Activated naive CD4-positive, alpha-beta T cell (primary cell): ENCODE data around the gene DAGLA.
A peak's percentile ranks its signal among the peaks of the same experiment; 100 is the strongest.

Experiments used
- DNase-seq, 4 experiments: peaks; one replicate each; lab custom pipeline; 2025; lab: John Stamatoyannopoulos, UW

The DAGLA gene

GRCh38 chr11:61730240-61730994, 50.2 kb downstream of the DAGLA start:
- DNase-seq = no peak

GRCh38 chr11:61731211-61731951, 51.2 kb downstream of the DAGLA start:
- no peak for DNase-seq

GRCh38 chr11:61731952-61732675, 51.9 kb downstream of the DAGLA start:
- DNase-seq = no peak

GRCh38 chr11:61732705-61733104, 52.5 kb downstream of the DAGLA start:
- DNase-seq = no peak

GRCh38 chr11:61733120-61733978, 53.2 kb downstream of the DAGLA start:
- DNase-seq = peak; percentile 48 to 78 (median 68)

GRCh38 chr11:61734767-61735166, 54.6 kb downstream of the DAGLA start:
- no peak for DNase-seq

GRCh38 chr11:61735391-61735790, 55.2 kb downstream of the DAGLA start:
- DNase-seq = no peak

GRCh38 chr11:61736310-61736709, 56.1 kb downstream of the DAGLA start:
- no peak for DNase-seq

GRCh38 chr11:61737131-61737530, 56.9 kb downstream of the DAGLA start:
- DNase-seq = no peak

- DNase-seq = no peak
Observed at GRCh38 chr11:61737636-61738386, 57.6 kb downstream of the DAGLA start.

GRCh38 chr11:61738776-61739175, 58.6 kb downstream of the DAGLA start:
- DNase-seq = no peak

- no peak for DNase-seq
Observed at GRCh38 chr11:61739413-61739812, 59.2 kb downstream of the DAGLA start.

- DNase-seq = no peak
Observed at GRCh38 chr11:61739966-61740365, 59.8 kb downstream of the DAGLA start.

GRCh38 chr11:61742391-61742790, 62.2 kb downstream of the DAGLA start:
- no peak for DNase-seq

- DNase-seq = no peak
Observed at GRCh38 chr11:61743486-61744095, 63.4 kb downstream of the DAGLA start.

- no peak for DNase-seq
Observed at GRCh38 chr11:61744181-61744580, 64.0 kb downstream of the DAGLA start.

GRCh38 chr11:61744609-61745156, 64.5 kb downstream of the DAGLA start:
- DNase-seq = no peak

- DNase-seq = no peak
Observed at GRCh38 chr11:61745781-61746441, 65.7 kb downstream of the DAGLA start.

GRCh38 chr11:61746442-61747191, 66.4 kb downstream of the DAGLA start:
- no peak for DNase-seq
